Muscle of back (tissue), 11 donors: ENCODE results near the gene IL23R. TPM values are rescaled to one million over a fixed set of nuclear protein-coding genes. Genes with fewer than 3 reads are reported as not detected.
A peak's percentile ranks its signal among the peaks of the same experiment; 100 is the strongest.

Experiments used
- DNase-seq, 3 donors: peaks; one replicate each; pipeline versions ENCODE4 v3.0.0 to v3.0.0-alpha.2; 2013
- polyA plus RNA-seq, 10 donors: library from polyadenylated mRNA; unstranded; fragments of 120-200 nt; gene quantifications; one replicate each; pipeline ENCODE4 v1.2.1, GENCODE V29; 2013; ENCODE audit not compliant: insufficient read length in 10 of 10

Gene IL23R
- polyA plus RNA-seq, 10 donors, result 0.04 to 0.12 (median 0.10) TPM; not detected in 7

DNA sequence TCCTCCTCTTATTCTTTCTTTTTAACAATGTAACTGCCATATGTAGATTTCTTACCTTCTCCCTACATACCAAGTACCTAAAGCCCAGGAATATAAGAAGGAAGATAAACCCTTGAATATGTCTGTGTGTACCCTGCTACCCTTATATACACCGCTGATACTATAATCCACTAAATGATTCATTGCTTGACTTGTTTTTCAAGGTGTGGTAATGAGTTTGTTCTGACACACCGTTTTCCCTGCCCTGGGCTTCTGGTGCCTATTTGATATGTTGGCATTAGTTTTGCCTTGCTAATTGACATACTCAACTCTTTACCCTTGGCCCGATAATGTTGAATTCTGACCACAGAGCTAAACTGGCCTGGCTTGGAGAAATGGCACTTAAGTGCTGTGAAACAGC, 64.3 kb downstream of the IL23R start:
- no peak for DNase-seq

DNA sequence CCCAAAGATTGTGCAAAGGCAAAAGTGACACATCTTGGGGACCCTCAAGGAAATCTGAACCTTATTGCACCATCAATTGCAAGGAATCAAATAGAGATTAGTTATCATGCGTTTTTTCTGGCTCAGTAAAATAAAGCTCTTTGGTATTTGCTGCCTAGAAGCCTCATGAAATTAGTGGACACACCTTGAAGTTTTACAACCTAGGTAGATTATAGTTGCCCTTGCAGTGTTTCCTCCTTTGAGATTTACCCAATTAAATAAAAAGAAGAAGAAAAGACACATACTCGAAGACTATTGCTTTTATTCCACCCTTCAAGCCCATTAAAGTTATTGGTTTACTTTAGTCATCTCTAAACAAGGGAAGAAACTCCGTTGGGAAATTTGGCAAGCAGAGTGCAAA, 70.0 kb downstream of the IL23R start:
- no peak for DNase-seq

DNA sequence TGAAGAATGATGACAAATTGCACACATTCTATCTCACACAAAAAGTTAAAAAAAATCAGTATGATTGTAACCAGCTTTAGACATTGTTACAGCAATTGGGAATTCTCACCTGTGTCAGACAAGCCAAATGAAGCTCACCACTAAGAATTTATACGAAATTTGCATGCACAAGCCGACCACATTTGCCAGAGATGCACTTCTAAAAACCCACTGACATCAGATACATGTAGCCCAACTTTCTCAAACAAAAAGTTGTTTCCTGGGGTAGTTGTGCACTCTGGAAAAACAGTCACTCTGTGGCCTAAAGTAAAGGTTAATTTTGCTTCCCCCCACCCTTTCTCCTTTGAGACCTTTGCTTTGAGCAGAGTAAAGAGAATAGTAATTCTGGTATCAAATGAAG, 73.5 kb downstream of the IL23R start:
- no peak for DNase-seq

- DNase-seq, result no peak
Measured at GRCh38 chr1:67241200-67241746, 75.0 kb downstream of the IL23R start.

- no peak for DNase-seq
Measured at GRCh38 chr1:67242016-67242415, 75.8 kb downstream of the IL23R start.

- no peak for DNase-seq
Measured at GRCh38 chr1:67250051-67250653, 83.9 kb downstream of the IL23R start.

GRCh38 chr1:67256291-67257172, 90.3 kb downstream of the IL23R start:
- DNase-seq, result no peak

GRCh38 chr1:67257173-67257535, 90.9 kb downstream of the IL23R start:
- DNase-seq, result no peak

GRCh38 chr1:67261680-67262079, 95.4 kb downstream of the IL23R start:
- DNase-seq, result peak in 1 of 3 donors; percentile 5

DNA sequence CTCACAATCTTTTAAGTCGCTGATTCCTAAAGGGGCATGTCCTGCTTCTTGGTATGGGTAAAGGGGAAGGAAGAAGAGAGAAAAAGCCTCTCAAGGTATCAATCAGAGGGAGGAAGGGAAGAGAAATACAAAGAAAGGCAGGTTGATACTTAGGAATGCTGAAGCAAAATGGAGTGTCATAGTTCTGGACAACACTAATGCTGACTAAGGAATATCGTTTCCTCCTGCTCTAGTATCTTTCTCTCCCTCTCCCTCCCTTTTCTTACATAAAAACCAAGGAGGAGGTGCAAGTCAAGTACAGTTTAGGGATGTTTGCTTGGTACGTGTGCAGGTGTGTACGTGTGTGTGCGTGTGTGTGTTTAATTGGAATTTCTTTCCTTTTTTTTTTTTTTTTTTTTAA, 96.5 kb downstream of the IL23R start:
- DNase-seq, result no peak

DNA sequence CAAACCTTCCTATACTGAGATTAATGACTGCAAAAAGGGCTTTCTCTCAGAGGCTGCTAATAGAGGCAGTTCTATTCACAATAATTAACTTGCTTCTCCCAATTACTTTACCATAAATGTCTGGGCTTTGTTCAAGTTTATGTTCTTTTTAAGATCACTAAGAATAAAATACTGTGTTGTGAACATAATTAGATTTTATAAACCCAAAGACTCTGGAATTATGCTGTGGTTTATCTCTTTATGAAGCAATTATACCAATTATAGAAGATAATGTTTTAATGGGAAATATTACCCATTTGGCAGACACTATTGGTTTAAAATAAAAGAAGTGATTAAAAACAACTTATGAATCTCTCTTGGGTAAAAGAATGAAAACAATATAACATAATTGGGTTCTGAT, 97.9 kb downstream of the IL23R start:
- DNase-seq, result no peak

GRCh38 chr1:67264899-67265298, 98.6 kb downstream of the IL23R start:
- no peak for DNase-seq

DNA sequence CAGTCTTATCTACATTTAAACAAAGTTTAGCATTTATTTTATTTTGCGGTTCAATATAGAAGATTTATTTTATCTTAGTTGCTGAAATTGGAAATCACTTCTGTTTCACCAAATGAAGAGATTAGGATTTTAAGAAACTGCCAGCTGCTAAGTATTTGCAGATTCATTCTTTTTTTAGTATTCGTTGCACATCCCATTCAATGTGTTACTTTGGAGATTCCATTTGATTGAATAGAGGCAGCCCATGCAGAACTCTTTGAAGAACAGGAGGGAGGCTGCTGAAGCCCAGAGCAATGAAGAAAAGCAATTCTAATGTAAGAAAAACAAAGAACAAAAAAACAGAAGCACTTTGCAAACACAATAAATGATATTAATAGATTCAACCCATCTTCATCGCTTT, 102.8 kb downstream of the IL23R start:
- DNase-seq, result no peak

- no peak for DNase-seq
Measured at GRCh38 chr1:67270541-67270940, 104.3 kb downstream of the IL23R start.

DNA sequence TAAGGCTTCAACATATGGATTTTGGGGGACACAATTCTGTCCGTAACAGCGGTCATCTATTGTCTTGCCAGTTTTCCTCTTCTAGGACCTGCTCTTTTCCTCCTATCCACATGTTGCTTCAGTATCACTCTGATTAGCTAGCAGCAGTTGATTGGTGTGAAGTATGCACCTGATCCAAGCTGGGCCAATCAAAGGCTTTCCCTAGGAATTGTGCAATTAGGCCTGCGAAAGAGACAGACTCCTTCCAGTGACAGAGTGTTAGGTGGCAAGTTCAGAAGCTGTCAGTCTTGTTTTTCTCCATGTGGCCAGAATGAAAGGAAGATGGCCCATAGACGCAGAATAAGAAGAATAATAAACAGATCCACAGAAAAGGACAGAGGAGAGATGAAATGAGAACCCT, 107.3 kb downstream of the IL23R start:
- DNase-seq, result no peak

DNA sequence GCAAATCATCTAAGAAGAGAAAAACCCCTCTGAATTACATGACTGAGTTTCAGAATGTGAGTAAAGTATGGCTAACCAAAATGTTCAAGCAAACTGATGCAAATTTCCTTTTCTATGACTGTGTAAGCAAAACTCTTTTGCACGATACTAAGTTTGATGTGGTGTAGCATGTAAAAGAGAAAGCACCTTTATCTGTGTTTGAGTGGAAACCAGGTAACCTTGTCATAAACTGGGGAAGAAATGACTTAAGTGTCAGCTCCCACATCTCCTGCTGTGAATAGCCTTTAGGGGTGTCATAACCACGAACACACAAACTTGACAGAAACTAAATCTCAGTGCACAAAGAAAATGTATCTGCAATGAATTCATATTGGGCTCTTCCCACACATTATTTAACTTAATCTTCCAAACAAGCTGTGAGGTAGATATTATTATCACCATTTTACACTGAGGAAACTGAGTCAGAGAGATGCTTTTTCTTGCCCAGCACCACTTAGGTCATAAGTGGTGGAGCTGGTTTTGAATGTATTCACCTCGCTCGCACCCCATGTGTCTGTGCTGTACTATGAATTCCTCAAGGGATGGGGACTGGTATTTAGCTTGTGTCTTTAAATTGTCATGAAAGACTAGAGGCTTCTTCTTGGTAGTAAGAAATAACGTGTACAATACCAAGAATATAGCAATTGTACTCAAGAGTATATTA, 108.5 kb downstream of the IL23R start:
- no peak for DNase-seq

GRCh38 chr1:67280696-67281095, 114.4 kb downstream of the IL23R start:
- no peak for DNase-seq

GRCh38 chr1:67281244-67281643, 115.0 kb downstream of the IL23R start:
- DNase-seq, result no peak

DNA sequence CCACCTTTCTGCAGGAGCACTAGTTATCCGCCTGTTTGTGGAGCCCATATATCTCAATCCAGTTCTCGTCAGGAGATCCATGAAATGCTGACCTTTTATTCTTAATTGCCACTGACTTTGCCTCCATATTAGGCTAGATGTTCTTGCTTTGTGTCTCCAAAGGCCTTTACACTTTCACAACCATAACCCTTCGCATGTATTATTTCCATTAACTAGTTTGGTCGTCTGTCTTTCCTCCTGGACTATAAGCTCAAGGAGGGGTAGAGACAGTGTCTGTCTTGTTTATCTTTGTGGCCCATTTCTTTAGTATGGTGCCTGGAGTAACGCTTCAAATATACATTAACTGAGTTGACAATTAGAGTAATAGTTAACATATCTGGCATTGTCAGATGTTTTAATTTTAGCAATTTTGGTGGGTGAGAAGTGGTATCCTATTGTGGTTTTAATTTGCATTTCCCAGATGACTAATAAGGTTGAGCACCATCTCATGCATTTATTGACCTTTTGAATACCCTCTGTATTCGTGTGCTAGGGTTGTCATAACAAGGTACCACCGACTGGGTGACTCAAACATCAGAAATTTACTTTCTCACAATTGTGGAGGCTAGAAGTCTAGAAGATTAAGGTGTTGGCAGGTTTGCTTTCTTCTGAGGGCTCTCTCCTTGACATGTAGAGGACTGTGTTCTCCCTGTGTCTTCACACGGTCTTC, 119.7 kb downstream of the IL23R start:
- no peak for DNase-seq

DNA sequence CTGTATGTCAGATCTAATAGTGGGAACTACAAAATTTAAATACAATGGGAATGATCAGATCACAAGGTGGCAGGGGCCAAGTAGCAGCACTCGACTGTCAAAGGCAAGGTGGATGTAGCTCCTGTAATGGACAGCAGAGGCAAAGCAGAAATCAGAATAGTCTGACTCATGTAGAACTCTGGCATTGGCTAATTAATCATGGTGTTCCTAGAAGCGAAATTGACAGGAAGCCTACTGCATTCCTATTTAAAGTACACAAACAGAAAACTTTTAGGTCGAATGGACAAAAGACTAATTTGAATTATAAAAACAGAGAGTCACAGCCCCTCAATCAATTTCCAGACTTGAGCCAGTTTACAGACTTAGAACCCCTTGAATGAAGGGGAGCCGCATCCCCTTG, 124.0 kb downstream of the IL23R start:
- no peak for DNase-seq

DNA sequence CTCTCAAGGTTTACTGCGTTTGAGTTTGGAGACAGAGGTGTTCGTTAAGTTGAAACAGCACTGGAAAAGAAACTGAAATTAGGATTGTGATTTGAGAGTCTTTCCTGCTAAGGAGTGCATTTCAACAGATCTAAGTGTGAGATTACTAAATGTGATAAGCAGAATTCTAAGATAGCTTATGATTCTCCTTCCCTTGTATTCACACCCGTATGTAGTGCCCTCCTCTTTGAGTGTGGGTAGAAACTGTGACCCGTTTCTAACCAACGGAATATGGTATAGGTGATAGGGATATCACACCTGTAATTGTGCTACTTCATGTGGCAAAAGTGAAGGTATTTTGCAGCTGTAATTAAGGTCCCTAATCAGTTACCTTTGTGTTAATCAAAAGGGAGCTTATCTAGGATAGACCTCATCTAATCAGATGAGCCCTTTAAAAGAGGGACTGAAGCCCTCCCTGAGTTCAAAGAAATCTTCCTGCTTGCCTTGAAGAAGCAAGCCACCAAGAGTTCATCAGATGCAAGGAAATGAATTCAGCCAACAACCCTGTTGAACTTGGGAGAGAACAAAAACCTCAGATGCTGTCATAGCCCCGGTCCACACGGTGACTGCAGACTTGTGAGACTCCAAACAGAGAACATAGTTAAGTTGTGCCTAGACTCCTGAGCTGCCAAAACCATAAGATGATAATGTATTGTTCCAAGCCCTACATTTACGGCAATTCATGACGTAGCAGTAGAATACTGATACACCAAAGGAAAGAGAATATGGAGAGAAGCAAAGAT, 128.8 kb downstream of the IL23R start:
- DNase-seq, result no peak
